Measurements from ENCODE around the gene RALB.
A peak's percentile ranks its signal among the peaks of the same experiment; 100 is the strongest.

Gene RALB

DNA sequence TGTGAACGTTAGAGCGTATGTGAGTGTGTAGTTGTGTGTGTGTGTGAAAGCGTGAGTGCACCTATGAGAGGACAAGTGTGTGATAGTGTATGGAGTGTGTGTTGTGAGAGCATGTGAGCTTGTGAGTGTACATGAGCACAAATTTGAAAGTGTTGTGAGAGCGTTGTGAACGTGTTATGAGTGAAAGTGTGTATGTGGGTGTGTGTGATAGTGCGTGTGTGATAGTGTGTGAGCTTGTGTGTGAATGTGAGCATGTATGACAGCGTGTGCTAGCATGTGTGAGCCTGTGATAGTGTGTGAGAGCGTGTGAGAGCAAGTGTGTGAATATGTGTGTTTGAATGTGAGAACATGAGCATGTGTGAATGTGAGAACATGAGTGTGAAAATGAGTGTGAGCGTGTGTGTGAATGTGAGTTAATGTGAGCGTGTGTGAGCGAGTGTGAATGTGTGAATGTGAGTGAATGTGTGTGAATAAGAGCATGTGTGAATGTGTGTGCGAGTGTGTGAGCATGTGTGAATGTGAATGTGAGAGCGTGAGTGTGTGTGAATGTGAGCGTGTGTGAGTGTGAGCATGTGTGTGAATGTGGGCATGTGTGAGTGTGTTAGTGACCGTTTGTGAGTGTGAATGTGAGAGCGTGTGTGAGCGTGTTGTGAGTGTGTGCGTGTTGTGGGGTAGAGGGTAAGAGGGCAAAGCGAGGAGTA is 25.0 kb downstream of the RALB start:
- no peaks in the 10 kb centered on the region for H3K79me2 ChIP-seq (ENCODE audit: control insufficient read depth, insufficient read depth, low read length)
- no peak overlapping the region for H3K4me3 ChIP-seq (ENCODE audit: low read length)
- H3K56ac ChIP-seq (ENCODE audit: low read length) = no peak overlapping the region
- no peak overlapping the region for H3K23ac ChIP-seq (ENCODE audit: low read length)
- WGBS (ENCODE audit: extremely low coverage, insufficient coverage, low lambda C conversion rate) = 100% methylated on average over 17 of the region's 19 CpGs
- H3K18ac ChIP-seq (ENCODE audit: low read length) = no peak overlapping the region
- no peaks in the 10 kb centered on the region for H3K4me1 ChIP-seq (ENCODE audit: control insufficient read depth, low read depth, low read length)
- H2BK120ac ChIP-seq (ENCODE audit: low read depth, low read length) = no peak overlapping the region
- H3K4me2 ChIP-seq (ENCODE audit: low read length) = no peak overlapping the region
- no peaks in the 10 kb centered on the region for H3K27me3 ChIP-seq (ENCODE audit: insufficient read depth, low read length, poor library complexity)
- H2BK15ac ChIP-seq (replicated peaks; ENCODE audit: low read depth) = no peak overlapping the region
- no peak overlapping the region for H2AK5ac ChIP-seq (ENCODE audit: low read length)
- H4K5ac ChIP-seq (ENCODE audit: low read length) = no peak overlapping the region
- no peak for DNase-seq
- peaks cover 10% of the 10 kb centered on the region for H3K79me1 ChIP-seq (ENCODE audit: low read length)
- no peak overlapping the region for H3K27ac ChIP-seq (ENCODE audit: low read depth, low read length)
- no peak overlapping the region for H3K4ac ChIP-seq (ENCODE audit: low read depth, low read length)
- no peak overlapping the region for H4K8ac ChIP-seq (ENCODE audit: low read depth, low read length)
- H2BK5ac ChIP-seq (ENCODE audit: low read length) = no peak overlapping the region
- no peak overlapping the region for H3K9ac ChIP-seq (ENCODE audit: low read length)
- H3K36me3 ChIP-seq (ENCODE audit: control insufficient read depth, insufficient read depth, low read length) = no peaks in the 10 kb centered on the region

DNA sequence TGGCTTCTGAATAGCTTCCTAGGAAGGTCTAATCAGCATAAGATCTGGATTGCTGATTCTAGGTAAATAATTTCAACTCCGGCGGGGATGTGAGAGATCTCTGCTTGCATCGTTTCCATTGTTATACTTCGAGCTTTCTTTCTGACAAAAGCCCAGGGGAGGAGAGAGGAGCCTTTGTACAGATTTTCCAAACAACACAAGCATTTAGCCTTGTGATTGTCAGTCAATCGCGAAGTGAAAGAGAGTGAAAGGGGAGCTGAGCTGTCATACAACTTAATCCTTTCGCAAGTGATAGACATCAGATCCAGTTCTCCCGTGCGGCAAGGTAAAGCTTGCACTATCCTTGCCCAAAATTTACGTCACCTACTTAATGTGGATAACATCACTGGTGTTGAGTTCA is 26.2 kb downstream of the RALB start:
- no peaks in the 10 kb centered on the region for H3K79me2 ChIP-seq (ENCODE audit: control insufficient read depth, insufficient read depth, low read length)
- peaks cover 3% of the 10 kb centered on the region for H3K4me1 ChIP-seq (ENCODE audit: control insufficient read depth, low read depth, low read length)
- no peak overlapping the region for H3K27ac ChIP-seq (ENCODE audit: low read depth, low read length)
- no peak overlapping the region for H2AK5ac ChIP-seq (ENCODE audit: low read length)
- H3K23ac ChIP-seq (ENCODE audit: low read length) = no peak overlapping the region
- DNase-seq = no peak
- H2BK5ac ChIP-seq (ENCODE audit: low read length) = no peak overlapping the region
- H3K36me3 ChIP-seq (ENCODE audit: control insufficient read depth, insufficient read depth, low read length) = no peaks in the 10 kb centered on the region
- no peak overlapping the region for H3K4ac ChIP-seq (ENCODE audit: low read depth, low read length)
- H2BK120ac ChIP-seq (ENCODE audit: low read depth, low read length) = no peak overlapping the region
- H3K18ac ChIP-seq (ENCODE audit: low read length) = no peak overlapping the region
- no peak overlapping the region for H3K4me2 ChIP-seq (ENCODE audit: low read length)
- no peak overlapping the region for H3K56ac ChIP-seq (ENCODE audit: low read length)
- H3K27me3 ChIP-seq (ENCODE audit: insufficient read depth, low read length, poor library complexity) = no peaks in the 10 kb centered on the region
- no CpG with 5 or more reads among the region's 10 CpGs for WGBS (ENCODE audit: extremely low coverage, insufficient coverage, low lambda C conversion rate)
- H3K79me1 ChIP-seq (ENCODE audit: low read length) = peaks cover 7% of the 10 kb centered on the region
- no peak overlapping the region for H3K4me3 ChIP-seq (ENCODE audit: low read length)
- H4K5ac ChIP-seq (ENCODE audit: low read length) = no peak overlapping the region
- no peak overlapping the region for H2BK15ac ChIP-seq (replicated peaks; ENCODE audit: low read depth)
- no peak overlapping the region for H3K9ac ChIP-seq (ENCODE audit: low read length)
- H4K8ac ChIP-seq (ENCODE audit: low read depth, low read length) = no peak overlapping the region

DNA sequence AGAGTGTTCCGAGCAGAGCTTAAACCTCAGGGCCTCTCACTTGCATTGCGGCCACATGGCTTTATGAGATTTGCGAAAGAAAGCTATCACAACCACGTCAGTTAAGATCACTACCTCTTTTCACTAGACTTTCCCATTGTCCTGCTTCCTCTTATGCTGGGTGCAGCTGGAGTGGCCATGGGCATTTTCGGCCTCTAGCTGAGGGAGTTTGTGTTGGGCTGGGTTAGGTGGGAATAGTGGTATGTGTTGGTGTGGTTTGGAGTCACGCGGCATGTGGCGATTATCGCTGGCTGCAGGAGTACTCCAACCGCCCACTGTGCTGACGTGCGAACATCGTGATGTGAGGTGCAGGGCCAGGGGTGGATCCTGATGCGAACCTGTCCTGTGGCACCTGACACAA is 27.1 kb downstream of the RALB start:
- H2BK5ac ChIP-seq (ENCODE audit: low read length) = no peak overlapping the region
- no peak overlapping the region for H3K4me2 ChIP-seq (ENCODE audit: low read length)
- WGBS (ENCODE audit: extremely low coverage, insufficient coverage, low lambda C conversion rate) = no CpG with 5 or more reads among the region's 14 CpGs
- peaks cover 3% of the 10 kb centered on the region for H3K4me1 ChIP-seq (ENCODE audit: control insufficient read depth, low read depth, low read length)
- H3K79me2 ChIP-seq (ENCODE audit: control insufficient read depth, insufficient read depth, low read length) = no peaks in the 10 kb centered on the region
- H3K56ac ChIP-seq (ENCODE audit: low read length) = no peak overlapping the region
- no peak for DNase-seq
- no peak overlapping the region for H3K4ac ChIP-seq (ENCODE audit: low read depth, low read length)
- peaks cover 7% of the 10 kb centered on the region for H3K79me1 ChIP-seq (ENCODE audit: low read length)
- no peaks in the 10 kb centered on the region for H3K27me3 ChIP-seq (ENCODE audit: insufficient read depth, low read length, poor library complexity)
- H2BK15ac ChIP-seq (replicated peaks; ENCODE audit: low read depth) = no peak overlapping the region
- no peak overlapping the region for H3K27ac ChIP-seq (ENCODE audit: low read depth, low read length)
- H2AK5ac ChIP-seq (ENCODE audit: low read length) = no peak overlapping the region
- H2BK120ac ChIP-seq (ENCODE audit: low read depth, low read length) = no peak overlapping the region
- no peak overlapping the region for H4K8ac ChIP-seq (ENCODE audit: low read depth, low read length)
- H3K4me3 ChIP-seq (ENCODE audit: low read length) = no peak overlapping the region
- H4K5ac ChIP-seq (ENCODE audit: low read length) = no peak overlapping the region
- H3K9ac ChIP-seq (ENCODE audit: low read length) = no peak overlapping the region
- H3K23ac ChIP-seq (ENCODE audit: low read length) = no peak overlapping the region
- H3K36me3 ChIP-seq (ENCODE audit: control insufficient read depth, insufficient read depth, low read length) = no peaks in the 10 kb centered on the region
- no peak overlapping the region for H3K18ac ChIP-seq (ENCODE audit: low read length)

DNA sequence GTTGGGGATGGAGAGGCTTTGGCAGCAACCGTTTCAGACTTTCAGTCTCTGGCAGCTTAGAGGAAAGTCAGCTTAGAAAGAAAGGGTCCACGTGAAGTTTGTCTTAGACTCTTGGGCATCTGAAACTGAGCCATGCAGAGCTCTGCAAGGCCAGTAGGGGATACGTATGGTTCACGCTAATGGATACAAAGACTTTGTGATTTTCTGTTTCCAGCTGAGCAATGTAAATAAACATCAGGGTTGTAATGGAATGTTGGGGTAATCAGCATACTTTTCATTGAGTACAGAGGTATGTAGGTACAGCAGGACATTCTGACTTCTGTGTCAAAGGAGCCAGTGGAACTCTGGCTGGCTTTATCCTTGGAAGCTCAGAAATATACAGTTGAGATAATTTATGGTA is 31.0 kb downstream of the RALB start:
- no peaks in the 10 kb centered on the region for H3K36me3 ChIP-seq (ENCODE audit: control insufficient read depth, insufficient read depth, low read length)
- H3K9ac ChIP-seq (ENCODE audit: low read length) = no peak overlapping the region
- H3K4me1 ChIP-seq (ENCODE audit: control insufficient read depth, low read depth, low read length) = peaks cover 3% of the 10 kb centered on the region
- H3K4ac ChIP-seq (ENCODE audit: low read depth, low read length) = no peak overlapping the region
- no peak overlapping the region for H2AK5ac ChIP-seq (ENCODE audit: low read length)
- DNase-seq = peak; percentile 77
- no peaks in the 10 kb centered on the region for H3K27me3 ChIP-seq (ENCODE audit: insufficient read depth, low read length, poor library complexity)
- H4K5ac ChIP-seq (ENCODE audit: low read length) = no peak overlapping the region
- H3K4me2 ChIP-seq (ENCODE audit: low read length) = no peak overlapping the region
- H4K8ac ChIP-seq (ENCODE audit: low read depth, low read length) = no peak overlapping the region
- no peak overlapping the region for H3K27ac ChIP-seq (ENCODE audit: low read depth, low read length)
- H3K79me2 ChIP-seq (ENCODE audit: control insufficient read depth, insufficient read depth, low read length) = no peaks in the 10 kb centered on the region
- H3K56ac ChIP-seq (ENCODE audit: low read length) = no peak overlapping the region
- no CpG with 5 or more reads among the region's 4 CpGs for WGBS (ENCODE audit: extremely low coverage, insufficient coverage, low lambda C conversion rate)
- H3K4me3 ChIP-seq (ENCODE audit: low read length) = no peak overlapping the region
- H3K79me1 ChIP-seq (ENCODE audit: low read length) = no peaks in the 10 kb centered on the region
- no peak overlapping the region for H2BK15ac ChIP-seq (replicated peaks; ENCODE audit: low read depth)
- no peak overlapping the region for H2BK120ac ChIP-seq (ENCODE audit: low read depth, low read length)
- H2BK5ac ChIP-seq (ENCODE audit: low read length) = no peak overlapping the region
- H3K18ac ChIP-seq (ENCODE audit: low read length) = no peak overlapping the region
- H3K23ac ChIP-seq (ENCODE audit: low read length) = no peak overlapping the region

DNA sequence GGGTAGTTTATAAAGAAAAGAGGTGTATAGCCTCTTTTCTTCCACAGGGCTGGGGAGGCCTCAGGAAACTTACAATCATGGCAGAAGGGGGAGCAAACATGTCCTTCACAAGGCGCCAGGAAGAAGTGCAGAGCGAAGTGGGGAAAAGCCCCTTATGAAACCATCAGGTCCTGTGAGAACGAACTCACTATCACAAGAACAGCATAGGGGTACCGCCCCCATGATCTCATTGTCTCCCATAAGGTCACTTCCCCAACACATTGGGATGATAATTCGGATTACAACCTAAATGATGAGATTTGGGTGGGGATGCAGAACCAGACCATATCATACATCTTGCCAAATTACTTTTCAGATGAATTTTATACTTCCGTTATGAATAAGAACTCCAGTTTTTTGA is 32.4 kb downstream of the RALB start:
- Histone ChIP-seq H2BK5ac (ENCODE audit: low read length) (no peak overlapping the region), H3K79me1 (ENCODE audit: low read length) (no peaks in the 10 kb centered on the region), H4K5ac (ENCODE audit: low read length) (no peak overlapping the region), H3K27me3 (ENCODE audit: insufficient read depth, low read length, poor library complexity) (no peaks in the 10 kb centered on the region), H2AK5ac (ENCODE audit: low read length) (no peak overlapping the region), H2BK120ac (ENCODE audit: low read depth, low read length) (no peak overlapping the region), H3K36me3 (ENCODE audit: control insufficient read depth, insufficient read depth, low read length) (no peaks in the 10 kb centered on the region), H3K18ac (ENCODE audit: low read length) (no peak overlapping the region), H3K4me1 (ENCODE audit: control insufficient read depth, low read depth, low read length) (peaks cover 3% of the 10 kb centered on the region), H4K8ac (ENCODE audit: low read depth, low read length) (no peak overlapping the region), H2BK15ac (replicated peaks; ENCODE audit: low read depth) (no peak overlapping the region), H3K4me2 (ENCODE audit: low read length) (no peak overlapping the region), H3K4me3 (ENCODE audit: low read length) (no peak overlapping the region), H3K9ac (ENCODE audit: low read length) (no peak overlapping the region), H3K23ac (ENCODE audit: low read length) (no peak overlapping the region), H3K79me2 (ENCODE audit: control insufficient read depth, insufficient read depth, low read length) (no peaks in the 10 kb centered on the region), H3K4ac (ENCODE audit: low read depth, low read length) (no peak overlapping the region), H3K27ac (ENCODE audit: low read depth, low read length) (no peak overlapping the region), H3K56ac (ENCODE audit: low read length) (no peak overlapping the region)
- DNase-seq = no peak
- WGBS (ENCODE audit: extremely low coverage, insufficient coverage, low lambda C conversion rate) = no CpG with 5 or more reads among the region's 6 CpGs
